IMR-90 (cell line): ENCODE measurements around the gene SRGAP3. TPM values are rescaled to one million over a fixed set of nuclear protein-coding genes. Genes with fewer than 3 reads are reported as not detected.
"Not testable (repeated sequence)": the region's sequence is repeated elsewhere in the genome, so short reads cannot be mapped to it uniquely, and the experiment has no call there.

ENCODE experiments used
- ATAC-seq: fragments of 200-7000 bp; cut with Tn5 transposase; 2 replicates; pipeline ENCODE4 v1.9.1; 2020; ENCODE audit warnings: low read depth, mild to moderate bottlenecking, moderate library complexity
- BruUV-seq: library from RNA; stranded (reverse); fragments of 400-500 nt; replicated peaks from 2 replicates; lab custom pipeline; 2021; lab: Mats Ljungman, UMichigan
- CTCF ChIA-PET: fragments of 300-600 bp; formaldehyde crosslinking; extraction: SDS; loops from one replicate; lab custom pipeline; 2021; ENCODE audit warnings: antibody characterized with exemption; lab: Yijun Ruan, JAX
- POLR2A ChIA-PET: fragments of 300-600 bp; sonication (Branson Sonifier 250); formaldehyde crosslinking; loops from one replicate; lab custom pipeline; 2022; ENCODE audit warnings: antibody characterized with exemption; ENCODE audit not compliant: unreplicated experiment; lab: Charles Lee
- DNase-seq: peaks from one replicate; pipeline ENCODE4 v3.0.0; 2013
- H2AFZ ChIP-seq: replicated peaks from 2 replicates; pipeline ENCODE3; 2013; ENCODE audit warnings: low read length, mild to moderate bottlenecking; ENCODE audit not compliant: poor library complexity
- H2AK5ac ChIP-seq: 2 replicates; pipeline ENCODE4 v1.6.1; 2013; ENCODE audit warnings: low read depth, low read length, inconsistent platforms
- H2AK9ac ChIP-seq: replicated peaks from 2 replicates; pipeline ENCODE3; 2013; ENCODE audit warnings: mild to moderate bottlenecking, low read depth, low read length, moderate library complexity; ENCODE audit not compliant: poor library complexity
- H2BK120ac ChIP-seq: 2 replicates; pipeline ENCODE4 v1.6.1; 2013; ENCODE audit warnings: low read depth, low read length, inconsistent platforms
- H2BK15ac ChIP-seq: 3 replicates; pipeline ENCODE4 v1.6.1; 2013; ENCODE audit warnings: low read depth, low read length, inconsistent platforms
- H2BK20ac ChIP-seq: 2 replicates; pipeline ENCODE4 v1.6.1; 2013; ENCODE audit warnings: low read depth, mild to moderate bottlenecking, inconsistent platforms, low read length, moderate library complexity
- H2BK5ac ChIP-seq: 2 replicates; pipeline ENCODE4 v1.6.1; 2013; ENCODE audit warnings: mild to moderate bottlenecking, low read depth, low read length, inconsistent platforms; ENCODE audit not compliant: poor library complexity, severe bottlenecking
- H3K14ac ChIP-seq: replicated peaks from 2 replicates; pipeline ENCODE4 v1.6.1; 2013; ENCODE audit warnings: low read depth, low read length, inconsistent platforms
- H3K18ac ChIP-seq: 2 replicates; pipeline ENCODE4 v1.6.1; 2013; ENCODE audit warnings: low read depth, low read length, control low read depth
- H3K23ac ChIP-seq: 2 replicates; pipeline ENCODE4 v1.6.1; 2013; ENCODE audit warnings: low read depth, low read length, inconsistent platforms
- H3K27ac ChIP-seq: 2 replicates; pipeline ENCODE4 v1.5.1; 2013; ENCODE audit warnings: mild to moderate bottlenecking, control low read depth, low read length; ENCODE audit not compliant: insufficient read depth
- H3K27me3 ChIP-seq: 2 replicates; pipeline ENCODE4 v1.6.1; 2013; ENCODE audit warnings: low read length; ENCODE audit not compliant: control insufficient read depth, insufficient read depth
- H3K36me3 ChIP-seq: 2 replicates; pipeline ENCODE4 v1.6.1; 2013; ENCODE audit warnings: low read length, mixed read lengths; ENCODE audit not compliant: control insufficient read depth, insufficient read depth
- H3K4ac ChIP-seq: 2 replicates; pipeline ENCODE4 v1.6.1; 2013; ENCODE audit warnings: low read depth, low read length, inconsistent platforms
- H3K4me1 ChIP-seq: 2 replicates; pipeline ENCODE4 v1.6.1; 2013; ENCODE audit warnings: low read length, mixed read lengths; ENCODE audit not compliant: control insufficient read depth, insufficient read depth
- H3K4me2 ChIP-seq: 2 replicates; pipeline ENCODE4 v1.6.1; 2013; ENCODE audit warnings: low read depth, mild to moderate bottlenecking, control low read depth, low read length, moderate library complexity
- H3K4me3 ChIP-seq: 2 replicates; pipeline ENCODE4 v1.5.1; 2013; ENCODE audit warnings: low read depth, mild to moderate bottlenecking, control low read depth, low read length, moderate library complexity; ENCODE audit not compliant: insufficient read depth
- H3K56ac ChIP-seq: 2 replicates; pipeline ENCODE4 v1.6.1; 2013; ENCODE audit warnings: low read length, inconsistent platforms; ENCODE audit not compliant: insufficient read depth; ENCODE audit errors: extremely low read depth
- H3K79me1 ChIP-seq, 2 experiments: 2 replicates each; pipeline ENCODE4 v1.6.1; 2013; ENCODE audit warnings: low read length in 2 of 2, inconsistent platforms in 1 of 2, low read depth in 1 of 2
- H3K9ac ChIP-seq: 2 replicates; pipeline ENCODE4 v1.6.1; 2013; ENCODE audit warnings: low read depth, low read length, control low read depth
- H3K9me1 ChIP-seq: 2 replicates; pipeline ENCODE4 v1.6.1; 2013; ENCODE audit warnings: low read length, inconsistent platforms; ENCODE audit not compliant: insufficient read depth
- H3K9me3 ChIP-seq: 2 replicates; pipeline ENCODE4 v1.6.1; 2013; ENCODE audit warnings: low read length; ENCODE audit not compliant: control insufficient read depth, insufficient read depth
- H4K20me1 ChIP-seq: 2 replicates; pipeline ENCODE4 v1.6.1; 2013; ENCODE audit warnings: low read length, inconsistent platforms; ENCODE audit not compliant: insufficient read depth
- H4K5ac ChIP-seq: 2 replicates; pipeline ENCODE4 v1.6.1; 2013; ENCODE audit warnings: mild to moderate bottlenecking, low read depth, low read length, control low read depth
- H4K8ac ChIP-seq, 2 experiments: 2 replicates each; pipeline ENCODE4 v1.6.1; 2013; ENCODE audit warnings: low read depth in 2 of 2, low read length in 2 of 2, control low read depth in 1 of 2, inconsistent platforms in 1 of 2
- H4K91ac ChIP-seq: 2 replicates; pipeline ENCODE4 v1.6.1; 2013; ENCODE audit warnings: low read depth, low read length, inconsistent platforms; ENCODE audit not compliant: insufficient read depth
- BHLHE40 ChIP-seq: fragments of 150-350 bp; IDR thresholded peaks from 2 replicates; pipeline ENCODE4 v1.6.1; 2016; ENCODE audit warnings: mild to moderate bottlenecking, low read depth, low read length
- FOS ChIP-seq: fragments of 150-350 bp; IDR thresholded peaks from 2 replicates; pipeline ENCODE4 v1.6.1; 2016; ENCODE audit warnings: low read depth, low read length
- NFE2L2 ChIP-seq: fragments of 150-350 bp; IDR thresholded peaks from 2 replicates; pipeline ENCODE4 v1.6.1; 2016; ENCODE audit warnings: low read depth, mild to moderate bottlenecking, low read length
- RAD21 ChIP-seq: IDR thresholded peaks from 2 replicates; pipeline ENCODE4 v1.6.1; 2012; ENCODE audit warnings: low read length, improper control_type of control experiment
- SMC3 ChIP-seq: fragments of 150-350 bp; IDR thresholded peaks from 2 replicates; pipeline ENCODE4 v1.6.1; 2016; ENCODE audit warnings: low read depth, mild to moderate bottlenecking, antibody characterized with exemption, low read length, moderate library complexity
- USF2 ChIP-seq: fragments of 150-350 bp; IDR thresholded peaks from 2 replicates; pipeline ENCODE4 v1.6.1; 2017; ENCODE audit warnings: mild to moderate bottlenecking, antibody characterized with exemption, low read length, low read depth
- WGBS, 2 experiments: methylation state at CpG; one replicate each; pipeline versions ENCODE4 v1.1.5 to v1.1.7; 2013; ENCODE audit warnings: missing lambda C conversion rate in 2 of 2; ENCODE audit not compliant: insufficient read length in 1 of 2; ENCODE audit errors: extremely low coverage in 2 of 2; 5-methylcytosine and 5-hydroxymethylcytosine counted together
- dilution Hi-C: fragments of 300-500 bp; cut with HindIII; formaldehyde crosslinking; loops from one replicate; pipeline ENCODE4 v1.14.3; 2018; ENCODE audit warnings: low sequenced_read_pairs; ENCODE audit not compliant: unreplicated experiment
- in situ Hi-C: fragments of 300-500 bp; cut with MboI; formaldehyde crosslinking; loops from 3 replicates; pipeline ENCODE4 v1.14.3; 2019; ENCODE audit warnings: low sequenced_read_pairs, inconsistent platforms, mixed read lengths
- intact Hi-C: fragments of 100-400 bp; cut with micrococcal nuclease; formaldehyde crosslinking; loops from 2 replicates; pipeline ENCODE4 v1.10.0; 2022
- polyA plus RNA-seq, 3 experiments: library from polyadenylated mRNA; depleted of rRNA; stranded (reverse); fragments of >200 nt; gene quantifications; 2 replicates each; pipeline ENCODE4 v1.2.3, GENCODE V29; 2012; ENCODE audit warnings: low replicate concordance in 1 of 3
- total RNA-seq: library from RNA; depleted of rRNA; stranded (reverse); fragments of >200 nt; gene quantifications from 2 replicates; pipeline ENCODE4 v1.2.3, GENCODE V29; 2012

The SRGAP3 gene
- total and polyA plus RNA-seq, 2 of the 4 experiments (the other 2 are of a cell fraction) = 0.68 to 1.4 TPM

- no TSS peak for BruUV-seq
- Histone ChIP-seq H2AFZ (no peak overlapping the region), H2BK20ac (no peak overlapping the region), H3K14ac (no peak overlapping the region), H2BK5ac (no peak overlapping the region), H4K8ac (no peak overlapping the region), H3K36me3 (no peaks in the 10 kb centered on the region), H3K9me3 (no peaks in the 10 kb centered on the region), H2AK9ac (no peak overlapping the region), H2BK120ac (no peak overlapping the region), H3K23ac (no peak overlapping the region), H2AK5ac (no peak overlapping the region), H3K4ac (no peak overlapping the region), H3K9me1 (no peaks in the 10 kb centered on the region), H3K79me1 (no peaks in the 10 kb centered on the region), H4K91ac (no peak overlapping the region), H3K56ac (no peak overlapping the region), H3K18ac (no peak overlapping the region), H3K4me1 (no peaks in the 10 kb centered on the region), H3K27me3 (no peaks in the 10 kb centered on the region), H3K9ac (no peak overlapping the region), H4K20me1 (no peaks in the 10 kb centered on the region), H4K5ac (no peak overlapping the region), H3K27ac (no peak overlapping the region), H3K4me3 (no peak overlapping the region), H3K4me2 (no peak overlapping the region), H2BK15ac (no peak overlapping the region)
- intact Hi-C loops = no loop called here
- TF ChIP-seq FOS (no peak), RAD21 (no peak), SMC3 (no peak), USF2 (no peak), BHLHE40 (no peak), NFE2L2 (no peak)
- CTCF ChIA-PET = interaction anchor here (0.6 kb wide), 1 partner anchor 10 kb away, joined by 3 read pairs; no protein-coding TSS in a partner anchor
- POLR2A ChIA-PET = no interaction called here
- DNase-seq (no peak), ATAC-seq (no peak)
- dilution Hi-C loops = no loop called here
- in situ Hi-C loops = no loop called here
Observed at GRCh38 chr3:9295007-9295406, 45.6 kb upstream of the SRGAP3 start.

GRCh38 chr3:9293953-9294352, 44.5 kb upstream of the SRGAP3 start:
- in situ Hi-C loops, H3K4ac ChIP-seq, H2BK120ac ChIP-seq, POLR2A ChIA-PET, H2BK15ac ChIP-seq, H3K18ac ChIP-seq, H3K56ac ChIP-seq, DNase-seq, H4K91ac ChIP-seq, H3K9ac ChIP-seq, H3K4me2 ChIP-seq, H3K27ac ChIP-seq, CTCF ChIA-PET, H4K5ac ChIP-seq, H2AK5ac ChIP-seq, intact Hi-C loops, H3K9me1 ChIP-seq, H3K79me1 ChIP-seq, ATAC-seq, H2AFZ ChIP-seq, H2AK9ac ChIP-seq, BruUV-seq, H4K20me1 ChIP-seq, H3K4me1 ChIP-seq, H3K4me3 ChIP-seq, H3K23ac ChIP-seq, H2BK20ac ChIP-seq, H3K9me3 ChIP-seq, dilution Hi-C loops, H2BK5ac ChIP-seq, H3K27me3 ChIP-seq, H4K8ac ChIP-seq, H3K14ac ChIP-seq, H3K36me3 ChIP-seq: not testable (repeated sequence)
- WGBS, 2 experiments = no CpG with 5 or more reads among the region's 2 CpGs
